NCI-H128 (cell line): ENCODE measurements around the gene PTGER1.
"Not testable (repeated sequence)": the region's sequence is repeated elsewhere in the genome, so short reads cannot be mapped to it uniquely, and the experiment has no call there.

ENCODE experiments used
- DNase-seq: peaks from one replicate; lab custom pipeline; 2025; ENCODE audit not compliant: unreplicated experiment; lab: John Stamatoyannopoulos, UW

Gene PTGER1

DNA sequence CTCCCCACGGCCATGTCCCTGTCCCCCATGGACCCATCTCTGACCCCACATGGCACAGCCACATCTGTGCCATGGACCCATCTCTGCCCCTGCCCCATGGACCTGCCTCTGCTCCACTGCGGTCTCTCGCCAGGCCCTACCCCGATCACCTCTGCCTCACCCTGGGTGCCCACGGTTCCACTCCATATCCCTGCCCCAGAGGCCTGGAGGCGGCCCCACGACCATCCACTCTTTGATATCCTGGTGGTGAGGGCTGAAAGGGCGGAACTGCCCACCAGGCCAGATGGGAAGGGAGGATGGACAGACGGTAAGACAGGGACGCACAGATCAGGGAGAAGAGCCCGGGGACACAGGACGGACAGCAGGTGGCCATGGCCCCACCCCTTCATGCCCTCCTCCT, 327 bp downstream of the PTGER1 start:
- DNase-seq, result no peak

DNA sequence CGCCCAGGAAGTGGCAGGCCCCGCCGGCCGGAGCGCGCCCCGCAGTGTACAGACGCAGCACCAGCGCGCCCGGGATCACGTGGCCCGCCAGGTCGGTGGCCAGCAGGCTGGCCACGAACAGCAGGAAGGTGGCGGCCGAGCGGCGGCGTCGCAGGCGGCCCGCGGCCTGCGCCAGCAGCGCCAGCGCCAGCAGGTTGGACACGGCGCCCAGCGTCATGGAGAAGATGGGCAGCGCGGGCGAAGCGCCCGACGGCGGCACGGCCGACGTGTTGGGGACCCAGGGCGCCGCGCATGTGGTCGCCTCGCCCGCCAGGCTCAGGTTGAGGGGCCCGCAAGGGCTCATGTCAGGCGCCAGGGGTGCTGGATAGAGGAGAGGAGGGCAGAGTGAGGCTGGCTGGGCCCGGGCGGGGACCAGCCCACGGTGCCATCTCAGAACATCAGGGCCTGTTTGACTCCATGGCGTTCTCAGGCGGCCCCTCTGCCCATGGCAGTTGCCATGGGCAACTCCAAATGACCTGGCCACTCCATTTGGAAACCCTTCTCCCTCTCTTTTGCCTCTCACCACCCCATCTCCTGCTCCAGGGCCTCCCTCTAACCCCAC, 1.1 kb downstream of the PTGER1 start:
- DNase-seq, result no peak

GRCh38 chr19:14473073-14473977, 1.8 kb downstream of the PTGER1 start:
- DNase-seq, result no peak

DNA sequence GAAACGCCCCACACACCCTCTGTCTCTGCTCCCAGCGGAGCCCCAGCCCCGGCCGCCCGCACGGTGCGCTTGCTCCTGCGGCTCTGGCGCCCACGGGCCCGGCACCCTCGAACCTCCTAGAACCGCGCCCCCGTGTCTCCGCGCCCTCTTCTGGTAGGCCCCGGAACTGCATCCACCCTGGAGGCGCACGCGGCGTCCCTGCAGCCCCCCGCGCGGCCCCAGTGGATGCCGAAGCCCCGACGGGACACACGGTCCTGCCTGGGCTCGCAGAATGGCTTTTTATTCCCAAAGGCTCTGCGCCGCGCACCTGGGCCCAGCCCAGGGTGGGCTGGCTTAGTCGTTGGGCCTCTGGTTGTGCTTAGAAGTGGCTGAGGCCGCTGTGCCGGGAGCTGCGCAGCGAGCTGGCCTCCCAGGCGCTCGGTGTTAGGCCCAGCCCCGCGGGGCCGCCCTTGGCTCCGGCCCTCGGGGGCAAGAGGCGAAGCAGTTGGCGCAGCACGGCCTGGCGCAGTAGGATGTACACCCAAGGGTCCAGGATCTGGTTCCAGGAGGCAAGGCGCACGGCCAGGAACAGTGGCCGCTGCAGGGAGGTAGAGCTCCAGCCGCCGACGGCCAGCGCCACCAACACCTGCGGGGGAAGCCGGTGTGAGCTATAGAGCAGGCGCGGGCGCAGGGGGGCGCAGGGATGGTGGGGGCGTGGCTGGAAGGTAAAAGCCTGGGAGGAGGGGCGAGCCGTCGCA, 2.8 kb downstream of the PTGER1 start:
- peak; percentile 55 for DNase-seq

DNA sequence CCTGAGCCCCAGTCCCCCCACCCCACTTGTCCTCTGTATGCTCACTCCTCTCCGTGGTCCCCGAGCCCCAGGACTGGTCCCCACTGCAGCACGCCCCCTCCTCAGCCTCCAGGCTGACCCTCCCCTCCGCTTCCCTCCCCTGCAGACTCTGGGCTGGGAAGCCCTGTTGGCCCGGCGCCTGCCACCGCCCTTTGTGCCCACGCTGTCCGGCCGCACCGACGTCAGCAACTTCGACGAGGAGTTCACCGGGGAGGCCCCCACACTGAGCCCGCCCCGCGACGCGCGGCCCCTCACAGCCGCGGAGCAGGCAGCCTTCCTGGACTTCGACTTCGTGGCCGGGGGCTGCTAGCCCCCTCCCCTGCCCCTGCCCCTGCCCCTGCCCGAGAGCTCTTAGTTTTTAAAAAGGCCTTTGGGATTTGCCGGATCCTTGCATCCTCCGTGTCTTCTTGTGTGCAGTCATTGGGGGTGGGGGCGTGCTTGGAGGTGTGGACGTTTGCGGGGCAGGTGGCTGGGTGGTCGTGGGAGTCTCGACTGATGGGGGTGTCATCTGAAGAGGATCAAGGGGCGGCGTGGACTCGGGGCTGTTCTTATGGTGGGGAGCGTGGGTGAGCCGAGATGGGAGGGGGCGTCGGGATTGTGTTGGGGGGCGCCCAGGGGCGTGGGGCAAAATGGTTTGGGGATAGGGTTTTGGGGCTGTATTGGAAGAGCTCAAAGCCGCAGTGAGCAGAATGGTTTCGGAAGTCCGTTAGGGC, 3.5 kb downstream of the PTGER1 start:
- no peak for DNase-seq

DNA sequence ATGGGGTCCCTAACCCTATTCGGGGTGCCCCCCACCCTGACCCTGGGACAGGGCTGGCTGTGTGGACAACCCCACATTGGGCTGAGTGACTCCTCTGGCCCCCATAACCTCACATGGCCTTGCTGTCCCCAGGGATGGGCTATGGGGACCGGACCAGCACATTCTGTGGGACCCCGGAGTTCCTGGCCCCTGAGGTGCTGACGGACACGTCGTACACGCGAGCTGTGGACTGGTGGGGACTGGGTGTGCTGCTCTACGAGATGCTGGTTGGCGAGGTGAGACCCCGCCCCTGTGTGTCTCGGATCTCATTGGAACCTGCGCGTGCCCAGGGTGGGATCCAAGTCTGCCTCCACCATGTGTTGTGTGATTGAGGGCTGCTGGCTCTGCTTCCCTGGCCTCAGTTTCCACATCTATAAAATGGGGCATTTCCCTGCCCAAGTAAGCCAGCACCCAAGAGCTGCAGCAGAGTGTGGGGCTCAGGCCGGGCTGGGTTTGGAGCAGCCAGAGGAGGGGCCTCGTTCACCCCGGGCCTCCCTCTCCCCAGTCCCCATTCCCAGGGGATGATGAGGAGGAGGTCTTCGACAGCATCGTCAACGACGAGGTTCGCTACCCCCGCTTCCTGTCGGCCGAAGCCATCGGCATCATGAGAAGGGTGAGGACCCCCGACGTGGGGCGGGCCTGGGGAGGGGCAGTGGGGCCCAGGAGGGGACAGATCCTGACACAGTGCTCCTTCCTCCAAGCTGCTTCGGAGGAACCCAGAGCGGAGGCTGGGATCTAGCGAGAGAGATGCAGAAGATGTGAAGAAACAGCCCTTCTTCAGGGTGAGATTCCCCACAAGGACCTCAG, 4.9 kb downstream of the PTGER1 start:
- no peak for DNase-seq

DNA sequence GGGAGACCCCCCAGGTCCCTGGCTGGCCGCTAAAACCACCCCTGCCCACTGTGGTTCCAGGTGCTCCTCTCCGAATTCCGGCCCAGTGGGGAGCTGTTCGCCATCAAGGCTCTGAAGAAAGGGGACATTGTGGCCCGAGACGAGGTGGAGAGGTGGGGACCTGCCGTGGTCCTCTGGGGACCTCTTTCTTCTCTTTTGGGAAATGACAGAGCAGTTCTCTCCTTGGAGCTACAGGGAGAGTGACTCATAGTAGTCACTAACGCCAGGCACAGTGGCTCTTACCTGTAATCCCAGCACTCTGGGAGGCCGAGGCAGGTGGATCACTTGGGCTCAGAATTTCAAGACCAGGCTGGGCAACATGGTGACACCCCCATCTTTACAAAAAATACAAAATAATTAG, 7.3 kb downstream of the PTGER1 start:
- DNase-seq, result no peak

DNA sequence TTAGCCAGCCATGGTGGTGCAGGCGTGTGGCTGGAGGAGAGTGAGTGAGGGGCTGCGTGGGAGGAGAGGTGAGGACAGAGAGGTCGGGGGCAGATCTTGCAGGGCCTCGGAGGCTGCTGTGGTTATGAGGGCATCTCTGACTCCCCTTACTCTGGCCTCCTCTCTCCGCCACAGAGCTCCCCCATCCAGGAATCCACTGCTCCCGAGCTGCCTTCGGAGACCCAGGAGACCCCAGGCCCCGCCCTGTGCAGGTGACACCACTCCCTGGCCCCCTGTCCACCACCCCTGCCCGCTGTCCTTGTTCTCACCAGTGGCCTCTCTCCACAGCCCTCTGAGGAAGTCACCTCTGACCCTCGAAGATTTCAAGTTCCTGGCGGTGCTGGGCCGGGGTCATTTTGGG, 7.8 kb downstream of the PTGER1 start:
- no peak for DNase-seq

GRCh38 chr19:14463747-14464146, 11.4 kb downstream of the PTGER1 start:
- no peak for DNase-seq

DNA sequence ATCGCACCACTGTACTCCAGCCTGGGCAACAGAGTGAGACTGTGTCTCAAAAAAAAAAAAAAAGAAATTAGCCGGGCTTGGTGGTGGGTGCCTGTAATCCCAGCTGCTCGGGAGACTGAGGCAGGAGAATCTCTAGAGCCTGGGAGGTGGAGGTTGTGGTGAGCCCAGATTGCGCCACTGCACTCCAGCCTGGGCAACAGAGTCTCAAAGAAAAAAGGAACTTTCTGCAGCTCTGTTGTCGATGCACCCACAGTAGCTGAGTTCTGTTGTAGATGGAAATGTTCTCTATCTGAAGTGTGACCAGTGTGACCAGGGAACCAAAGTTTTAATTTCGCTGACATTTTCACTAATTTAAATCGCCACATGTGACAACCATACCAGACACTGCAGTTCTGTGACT, 12.8 kb downstream of the PTGER1 start:
- DNase-seq, result not testable (repeated sequence)

DNA sequence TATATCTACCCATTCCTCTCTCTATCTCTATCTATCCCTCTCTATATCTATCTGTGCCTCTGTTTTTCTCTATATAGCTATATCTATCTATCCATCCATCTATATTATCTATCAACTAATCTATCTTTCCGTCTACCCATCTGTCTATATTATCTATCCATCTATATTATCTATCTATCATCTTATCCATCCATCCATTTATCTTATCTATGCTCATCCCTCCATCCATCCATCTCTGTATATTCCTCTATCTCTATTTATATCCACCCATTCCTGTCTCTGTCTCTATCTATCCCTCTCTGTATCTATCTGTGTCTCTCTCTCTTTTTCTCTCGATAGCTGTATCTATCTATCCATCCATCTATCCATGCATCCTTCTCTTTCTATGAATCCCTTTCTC, 14.2 kb downstream of the PTGER1 start:
- DNase-seq, result no peak

DNA sequence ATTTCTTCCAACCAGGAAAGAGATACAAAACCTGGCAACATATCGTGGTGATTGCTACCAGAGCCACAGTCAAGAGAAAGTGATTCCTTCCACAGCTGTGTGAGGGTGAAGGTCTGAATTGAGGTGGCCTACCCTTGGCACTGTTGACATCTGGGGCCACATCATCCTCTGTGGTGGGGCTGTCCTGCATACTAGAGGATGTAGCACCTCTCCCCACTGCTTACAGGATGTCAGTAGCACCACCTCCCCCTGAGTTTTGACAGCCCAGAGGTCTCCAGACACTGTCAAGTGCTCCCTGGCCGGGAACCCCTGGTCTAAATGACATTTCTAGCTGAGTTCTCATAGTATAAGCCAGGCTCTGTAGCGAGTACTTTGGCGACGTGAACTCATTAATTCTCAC, 15.5 kb downstream of the PTGER1 start:
- no peak for DNase-seq

DNA sequence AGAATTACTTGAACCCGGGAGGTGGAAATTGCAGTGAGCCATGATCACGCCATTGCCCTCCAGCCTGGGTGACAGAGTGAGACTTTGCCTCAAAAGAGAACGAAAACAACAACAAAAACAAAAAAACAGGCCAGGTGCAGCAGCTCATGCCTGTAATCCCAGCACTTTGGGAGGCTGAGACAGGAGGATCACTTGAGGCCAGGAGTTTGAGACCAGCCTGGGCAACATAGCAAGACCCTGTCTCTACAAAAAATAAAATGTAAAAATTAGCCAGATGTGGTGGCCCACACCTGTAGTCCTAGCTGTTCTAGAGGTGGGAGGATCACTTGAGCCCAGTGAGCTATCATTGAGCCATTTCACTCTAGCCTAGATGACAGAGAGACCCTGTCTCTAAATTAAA, 22.9 kb downstream of the PTGER1 start:
- DNase-seq, result not testable (repeated sequence)

GRCh38 chr19:14450876-14451275, 24.3 kb downstream of the PTGER1 start:
- DNase-seq, result no peak

GRCh38 chr19:14450168-14450874, 24.8 kb downstream of the PTGER1 start:
- DNase-seq, result no peak

- no peak for DNase-seq
Measured at GRCh38 chr19:14449321-14449720, 25.8 kb downstream of the PTGER1 start.

- DNase-seq, result no peak
Measured at GRCh38 chr19:14446336-14447036, 28.7 kb downstream of the PTGER1 start.

DNA sequence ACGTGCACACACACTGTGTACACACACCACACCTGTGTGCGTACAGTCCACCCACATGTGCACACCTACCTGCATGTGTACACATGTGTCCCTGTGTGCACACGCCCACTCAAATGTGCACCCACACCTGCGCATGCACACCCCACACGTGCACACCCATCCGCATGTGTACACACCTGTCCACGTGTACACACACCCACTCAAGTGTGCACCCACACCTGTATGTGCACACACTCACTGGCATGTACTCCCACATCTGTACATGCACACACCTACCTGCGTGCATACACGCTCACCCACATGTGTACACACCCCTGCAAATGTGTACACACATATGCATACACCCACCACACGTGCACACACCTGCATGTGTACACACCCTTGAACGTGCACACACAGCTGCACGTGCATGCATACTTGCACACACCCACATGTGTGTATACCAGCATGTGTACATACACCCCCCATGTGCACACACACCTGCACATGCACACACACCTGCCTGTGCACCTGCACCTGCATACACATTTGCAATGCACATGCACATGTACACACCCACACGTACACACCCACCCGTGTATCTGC, 31.4 kb downstream of the PTGER1 start:
- no peak for DNase-seq
